ENCODE data around the gene CKM. TPM values are rescaled to one million over a fixed set of nuclear protein-coding genes. Genes with fewer than 3 reads are reported as not detected.

The CKM gene
- total RNA-seq, 1 donor from 2014 or later = 3,974 TPM

DNA sequence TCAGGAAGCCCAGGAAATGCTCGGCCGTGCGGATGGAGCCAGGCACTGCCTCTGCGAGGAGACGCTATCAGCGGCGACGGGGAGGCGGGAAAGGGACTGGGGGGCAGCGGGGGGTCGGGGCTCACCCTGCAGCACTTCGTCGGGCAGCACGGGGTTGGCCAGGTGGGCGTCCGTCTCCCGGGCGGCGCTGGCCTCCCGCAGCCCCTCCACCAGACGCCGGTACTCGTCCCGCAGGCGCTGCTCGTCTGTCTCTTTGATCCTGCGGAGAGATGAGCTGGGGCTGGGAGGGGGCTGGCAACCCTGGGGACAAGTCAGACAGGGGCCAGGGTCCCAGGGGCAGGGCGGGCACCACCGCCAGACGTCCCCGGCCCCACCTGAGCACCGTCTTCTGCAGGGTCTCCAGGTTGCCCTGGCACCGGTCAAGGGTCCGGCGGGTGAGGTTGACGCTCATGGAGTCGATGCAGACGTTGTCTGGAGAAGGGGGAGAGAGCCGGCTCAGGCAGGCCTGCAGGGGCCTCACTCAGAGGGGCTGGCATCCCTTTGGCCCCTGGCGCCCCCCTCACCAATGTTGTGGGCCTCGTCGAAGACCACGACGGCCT, 41.3 kb upstream of the CKM start:
- Histone ChIP-seq H3K4me1 (peaks cover 2% of the 10 kb centered on the region), H3K36me3 (peaks cover 45% of the 10 kb centered on the region), H3K9me3 (replicated peaks) (no peaks in the 10 kb centered on the region), H3K27ac (replicated peaks) (no peak overlapping the region), H3K4me3 (no peak overlapping the region), H3K27me3 (ENCODE audit: low read depth) (no peaks in the 10 kb centered on the region)
- intact Hi-C loops (cut with micrococcal nuclease) = no loop called here
- TF ChIP-seq CTCF (IDR thresholded peaks at IDR 0.05; ENCODE audit: borderline replicate concordance) = no peak
- DNase-seq = no peak

GRCh38 chr19:45362291-45362690, 39.6 kb upstream of the CKM start:
- Histone ChIP-seq H3K27me3 (ENCODE audit: low read depth) (no peaks in the 10 kb centered on the region), H3K4me1 (no peaks in the 10 kb centered on the region), H3K9me3 (replicated peaks) (no peaks in the 10 kb centered on the region), H3K27ac (replicated peaks) (no peak overlapping the region), H3K4me3 (no peak overlapping the region), H3K36me3 (peaks cover 45% of the 10 kb centered on the region)
- no peak for DNase-seq
- TF ChIP-seq CTCF (IDR thresholded peaks at IDR 0.05; ENCODE audit: borderline replicate concordance) = no peak
- intact Hi-C loops (cut with micrococcal nuclease) = no loop called here

DNA sequence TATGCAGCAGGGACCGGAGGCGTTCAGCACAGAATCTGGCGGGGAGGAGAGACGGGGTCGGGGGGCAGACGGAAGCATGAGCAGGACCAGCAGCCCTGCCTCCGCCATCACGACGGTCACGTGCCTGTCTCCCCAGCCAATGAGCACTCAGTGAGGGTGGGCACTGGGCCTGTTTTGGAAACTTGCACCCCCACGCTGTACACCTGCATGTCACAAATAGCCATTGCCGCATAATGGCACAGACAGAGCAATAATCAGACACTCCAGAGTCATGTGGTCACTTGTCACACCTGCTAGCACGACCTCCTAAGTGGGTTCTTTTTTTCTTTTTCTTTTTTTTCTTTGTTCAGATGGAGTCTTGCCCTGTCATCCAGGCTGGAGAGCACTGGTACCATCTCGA, 38.9 kb upstream of the CKM start:
- no peak for TF ChIP-seq CTCF (IDR thresholded peaks at IDR 0.05; ENCODE audit: borderline replicate concordance)
- Histone ChIP-seq H3K36me3 (peaks cover 52% of the 10 kb centered on the region), H3K4me3 (no peak overlapping the region), H3K27me3 (ENCODE audit: low read depth) (no peaks in the 10 kb centered on the region), H3K4me1 (no peaks in the 10 kb centered on the region), H3K9me3 (replicated peaks) (no peaks in the 10 kb centered on the region), H3K27ac (replicated peaks) (no peak overlapping the region)
- intact Hi-C loops (cut with micrococcal nuclease) = no loop called here
- DNase-seq = no peak

- H3K9me3 ChIP-seq (replicated peaks) = no peaks in the 10 kb centered on the region
- H3K27ac ChIP-seq (replicated peaks) = no peak overlapping the region
- peaks cover 61% of the 10 kb centered on the region for H3K36me3 ChIP-seq
- no peaks in the 10 kb centered on the region for H3K4me1 ChIP-seq
- H3K27me3 ChIP-seq (ENCODE audit: low read depth) = no peaks in the 10 kb centered on the region
- DNase-seq = no peak
- intact Hi-C loops (cut with micrococcal nuclease) = no loop called here
- no peak overlapping the region for H3K4me3 ChIP-seq
- no peak for TF ChIP-seq CTCF (IDR thresholded peaks at IDR 0.05; ENCODE audit: borderline replicate concordance)
These were observed 35.6 kb upstream of the CKM start for GRCh38 chr19:45358213-45358792.

DNA sequence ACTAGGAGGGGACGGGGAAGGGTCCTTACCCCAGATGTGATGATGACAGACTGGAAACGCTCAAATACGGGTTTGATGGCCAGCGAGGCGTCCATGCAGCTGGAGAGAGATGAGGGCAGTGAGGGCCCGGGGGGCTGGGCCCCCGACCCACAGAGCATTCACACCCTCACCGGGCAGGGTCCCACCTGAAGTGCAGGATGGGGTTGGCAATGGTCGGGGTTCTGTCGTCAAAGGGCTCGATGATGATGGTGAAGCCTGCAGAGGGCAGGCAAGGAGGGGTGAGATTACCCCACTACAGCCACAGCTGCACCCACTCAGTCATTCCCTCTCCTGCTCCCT, 34.7 kb upstream of the CKM start:
- intact Hi-C loops (cut with micrococcal nuclease) = no loop called here
- H3K4me3 ChIP-seq = no peak overlapping the region
- H3K4me1 ChIP-seq = no peaks in the 10 kb centered on the region
- no peaks in the 10 kb centered on the region for H3K9me3 ChIP-seq (replicated peaks)
- no peak for TF ChIP-seq CTCF (IDR thresholded peaks at IDR 0.05; ENCODE audit: borderline replicate concordance)
- peaks cover 62% of the 10 kb centered on the region for H3K36me3 ChIP-seq
- no peaks in the 10 kb centered on the region for H3K27me3 ChIP-seq (ENCODE audit: low read depth)
- no peak overlapping the region for H3K27ac ChIP-seq (replicated peaks)
- DNase-seq = no peak

Data from left ventricle myocardium inferior (tissue), 1 donor.